Parathyroid adenoma (tissue), 2 donors: ENCODE data around the gene TEDC1.

Experiments
- H2AFZ ChIP-seq: fragments of 300-600 bp; sonication (generic); one replicate; pipeline ENCODE4 v1.7.0; 2017; ENCODE audit warnings: antibody characterized with exemption, mild to moderate bottlenecking
- H3K27ac ChIP-seq: fragments of 300-600 bp; sonication (generic); one replicate; pipeline ENCODE4 v1.7.0; 2017
- H3K27me3 ChIP-seq: fragments of 300-600 bp; sonication (generic); one replicate; pipeline ENCODE4 v1.7.0; 2017; ENCODE audit warnings: low read length; ENCODE audit not compliant: control insufficient read depth, insufficient read depth
- H3K36me3 ChIP-seq: fragments of 300-600 bp; sonication (generic); one replicate; pipeline ENCODE4 v1.7.0; 2017; ENCODE audit warnings: low read length; ENCODE audit not compliant: control insufficient read depth, insufficient read depth
- H3K4me1 ChIP-seq: fragments of 300-600 bp; sonication (generic); one replicate; pipeline ENCODE4 v1.7.0; 2017; ENCODE audit warnings: control low read depth
- H3K4me2 ChIP-seq: fragments of 300-600 bp; sonication (generic); one replicate; pipeline ENCODE4 v1.7.0; 2017; ENCODE audit warnings: low read length
- H3K4me3 ChIP-seq: fragments of 300-600 bp; sonication (generic); one replicate; pipeline ENCODE4 v1.7.0; 2017; ENCODE audit warnings: low read depth, low read length
- H3K79me2 ChIP-seq: fragments of 300-600 bp; sonication (generic); one replicate; pipeline ENCODE4 v1.7.0; 2017; ENCODE audit warnings: control low read depth
- H3K9ac ChIP-seq: fragments of 300-600 bp; sonication (generic); one replicate; pipeline ENCODE4 v1.7.0; 2017; ENCODE audit warnings: mild to moderate bottlenecking
- H3K9me3 ChIP-seq: fragments of 300-600 bp; sonication (generic); one replicate; pipeline ENCODE4 v1.7.0; 2017; ENCODE audit warnings: low read length; ENCODE audit not compliant: control insufficient read depth
- CTCF ChIP-seq: fragments of 300-600 bp; sonication (generic); IDR thresholded peaks from one replicate; pipeline ENCODE4 v1.7.0; 2017; ENCODE audit warnings: antibody characterized with exemption, mild to moderate bottlenecking
- donor health status: primary hyperparathyroidism.

The TEDC1 gene

GRCh38 chr14:105503935-105504692, 13.1 kb downstream of the TEDC1 start:
- Histone ChIP-seq H3K27ac (no peak overlapping the region), H3K9ac (no peak overlapping the region), H3K4me2 (no peak overlapping the region), H3K36me3 (no peaks in the 10 kb centered on the region), H3K79me2 (no peaks in the 10 kb centered on the region), H3K9me3 (no peaks in the 10 kb centered on the region), H3K4me1 (no peaks in the 10 kb centered on the region), H3K4me3 (no peak overlapping the region), H3K27me3 (no peaks in the 10 kb centered on the region), H2AFZ (no peak overlapping the region)
- no peak for TF ChIP-seq CTCF

GRCh38 chr14:105505101-105505500, 14.1 kb downstream of the TEDC1 start:
- H3K4me2 ChIP-seq = no peak overlapping the region
- no peaks in the 10 kb centered on the region for H3K36me3 ChIP-seq
- no peak overlapping the region for H3K9ac ChIP-seq
- TF ChIP-seq CTCF = no peak
- H3K27me3 ChIP-seq = no peaks in the 10 kb centered on the region
- no peak overlapping the region for H3K27ac ChIP-seq
- H3K79me2 ChIP-seq = no peaks in the 10 kb centered on the region
- no peaks in the 10 kb centered on the region for H3K9me3 ChIP-seq
- no peak overlapping the region for H2AFZ ChIP-seq
- no peak overlapping the region for H3K4me3 ChIP-seq
- no peaks in the 10 kb centered on the region for H3K4me1 ChIP-seq

DNA sequence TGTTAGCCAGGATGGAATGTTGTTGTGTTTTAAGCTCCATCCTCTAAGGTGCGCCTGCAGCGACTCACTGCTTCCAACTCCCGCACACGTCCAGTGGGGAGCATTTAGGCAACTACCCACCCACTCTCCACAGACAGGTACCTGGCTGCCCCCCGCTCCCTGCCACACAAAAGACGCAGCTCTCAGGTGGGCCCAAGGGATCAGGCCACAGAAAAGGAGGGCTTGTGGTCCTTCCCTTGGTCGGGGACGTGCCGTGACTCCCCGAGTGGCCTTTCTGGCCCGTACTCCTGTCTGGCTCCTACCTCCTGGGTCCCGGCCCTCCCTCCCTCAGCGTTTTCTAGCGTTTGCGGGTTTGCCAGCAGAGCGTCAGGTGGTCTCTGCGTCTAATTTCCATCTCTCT, 16.2 kb downstream of the TEDC1 start:
- Histone ChIP-seq H3K79me2 (no peaks in the 10 kb centered on the region), H3K4me3 (no peak overlapping the region), H3K9ac (no peak overlapping the region), H3K27ac (no peak overlapping the region), H3K9me3 (no peaks in the 10 kb centered on the region), H3K4me1 (no peaks in the 10 kb centered on the region), H3K36me3 (no peaks in the 10 kb centered on the region), H3K4me2 (no peak overlapping the region), H2AFZ (no peak overlapping the region), H3K27me3 (no peaks in the 10 kb centered on the region)
- no peak for TF ChIP-seq CTCF

DNA sequence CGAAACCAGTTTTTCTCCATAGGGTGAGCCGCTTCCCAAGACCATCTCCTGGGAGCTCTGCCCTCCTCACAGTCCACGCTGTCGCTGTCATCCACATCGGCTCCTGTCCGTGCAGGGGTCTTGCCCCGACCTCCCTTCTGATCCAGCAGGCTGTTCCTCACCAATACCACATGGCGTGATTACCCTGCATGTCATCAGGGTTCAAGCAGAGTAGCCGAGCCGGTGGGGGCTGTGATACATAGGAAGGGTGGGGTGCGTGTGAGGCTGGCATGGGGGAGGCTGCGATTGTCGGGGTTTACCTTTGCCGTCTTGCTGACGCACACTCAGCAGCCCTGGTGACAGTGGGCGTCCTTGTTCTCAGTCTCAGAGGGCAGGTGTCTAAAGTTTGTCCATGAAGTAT, 17.0 kb downstream of the TEDC1 start:
- no peak overlapping the region for H3K27ac ChIP-seq
- TF ChIP-seq CTCF = no peak
- H3K4me3 ChIP-seq = no peak overlapping the region
- no peaks in the 10 kb centered on the region for H3K36me3 ChIP-seq
- no peak overlapping the region for H3K4me2 ChIP-seq
- no peak overlapping the region for H2AFZ ChIP-seq
- H3K9me3 ChIP-seq = no peaks in the 10 kb centered on the region
- no peak overlapping the region for H3K9ac ChIP-seq
- H3K79me2 ChIP-seq = no peaks in the 10 kb centered on the region
- no peaks in the 10 kb centered on the region for H3K27me3 ChIP-seq
- H3K4me1 ChIP-seq = no peaks in the 10 kb centered on the region

- no peaks in the 10 kb centered on the region for H3K79me2 ChIP-seq
- H3K9ac ChIP-seq = no peak overlapping the region
- no peaks in the 10 kb centered on the region for H3K9me3 ChIP-seq
- H3K36me3 ChIP-seq = no peaks in the 10 kb centered on the region
- H2AFZ ChIP-seq = no peak overlapping the region
- no peak overlapping the region for H3K4me2 ChIP-seq
- no peak overlapping the region for H3K4me3 ChIP-seq
- TF ChIP-seq CTCF = no peak
- H3K27me3 ChIP-seq = no peaks in the 10 kb centered on the region
- no peak overlapping the region for H3K27ac ChIP-seq
- H3K4me1 ChIP-seq = no peaks in the 10 kb centered on the region
Measured at GRCh38 chr14:105508601-105509000, 17.6 kb downstream of the TEDC1 start.
